CD4-positive, alpha-beta T cell treated with Interleukin-6 at 100 ng/mL for 8 hours (primary cell): ENCODE results near the gene PLEKHH3.
A peak's percentile ranks its signal among the peaks of the same experiment; 100 is the strongest.
"Not testable (repeated sequence)": the region's sequence is repeated elsewhere in the genome, so short reads cannot be mapped to it uniquely, and the experiment has no call there.

Experiments
- DNase-seq: peaks from one replicate; pipeline ENCODE4 v3.0.0-alpha.2; 2020; ENCODE audit warnings: mixed read lengths, low spot score

The PLEKHH3 gene

GRCh38 chr17:42670789-42671657, 5.8 kb downstream of the PLEKHH3 start:
- no peak for DNase-seq

- DNase-seq: peak; percentile 38
Measured at GRCh38 chr17:42669977-42670788, 6.6 kb downstream of the PLEKHH3 start.

- DNase-seq: no peak
Measured at GRCh38 chr17:42669705-42669976, 7.2 kb downstream of the PLEKHH3 start.

- no peak for DNase-seq
Measured at GRCh38 chr17:42667088-42667951, 9.5 kb downstream of the PLEKHH3 start.

- DNase-seq: not testable (repeated sequence)
Measured at GRCh38 chr17:42666126-42666525, 10.7 kb downstream of the PLEKHH3 start.

DNA sequence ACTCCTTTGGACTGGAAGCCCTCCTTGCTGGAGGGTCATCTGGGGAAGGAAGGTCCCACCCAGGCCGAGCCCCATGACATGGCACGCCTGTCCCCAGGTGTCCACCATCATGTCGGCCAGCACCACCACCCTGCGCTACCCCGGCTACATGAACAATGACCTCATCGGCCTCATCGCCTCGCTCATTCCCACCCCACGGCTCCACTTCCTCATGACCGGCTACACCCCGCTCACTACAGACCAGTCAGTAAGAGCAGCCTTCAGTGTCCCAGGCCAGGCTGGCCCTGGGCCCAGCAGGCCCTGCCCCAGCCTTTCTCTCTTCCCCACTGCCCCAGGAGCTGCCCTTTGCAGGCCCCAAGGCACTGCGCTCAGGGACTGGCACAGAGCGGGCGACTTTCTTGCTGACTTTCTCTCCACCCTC, 11.2 kb downstream of the PLEKHH3 start:
- no peak for DNase-seq

DNA sequence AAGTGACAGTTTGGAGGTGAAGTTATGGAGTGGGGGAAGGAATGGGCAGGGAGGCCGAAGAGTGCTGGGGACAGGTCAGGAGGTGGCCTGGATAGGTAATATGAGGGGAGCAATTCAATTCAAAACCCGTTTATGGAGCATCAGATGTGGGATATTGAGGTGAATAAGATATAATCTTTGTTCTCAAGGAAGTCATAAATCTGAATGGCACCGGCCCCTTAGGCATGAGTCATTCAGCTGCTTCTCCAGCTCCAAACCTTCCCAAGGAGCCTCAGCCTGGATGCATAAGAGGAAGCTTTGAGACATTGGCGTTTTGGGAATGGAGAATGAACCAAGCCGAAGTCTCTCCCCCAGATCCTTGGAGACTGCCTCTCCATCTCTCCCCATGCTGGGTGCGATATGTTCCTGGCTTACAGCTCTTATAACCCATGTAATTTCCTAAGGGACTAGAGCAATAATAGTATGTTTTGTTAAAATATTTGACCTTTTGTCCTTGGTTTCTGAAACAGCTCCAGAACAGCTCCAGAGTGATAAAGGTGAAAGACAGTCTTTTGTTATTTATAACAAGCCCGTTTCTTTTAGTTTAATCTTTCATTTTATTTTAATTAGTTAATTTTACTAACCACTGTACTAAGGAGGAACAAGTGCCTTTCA, 16.0 kb downstream of the PLEKHH3 start:
- no peak for DNase-seq

DNA sequence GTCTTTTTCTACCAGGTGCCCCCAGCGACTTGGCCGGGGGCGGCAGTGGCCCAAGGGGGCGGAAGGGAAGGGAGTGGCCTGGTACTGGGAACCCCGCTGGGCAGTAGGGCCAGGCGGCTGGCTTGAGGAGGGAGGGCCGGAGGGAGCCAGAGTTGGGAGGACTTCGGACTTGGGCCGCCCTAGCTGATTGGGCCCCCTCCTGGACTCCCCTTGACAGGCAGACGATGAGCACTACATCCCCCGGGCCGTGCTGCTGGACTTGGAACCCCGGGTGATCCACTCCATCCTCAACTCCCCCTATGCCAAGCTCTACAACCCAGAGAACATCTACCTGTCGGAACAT, 16.9 kb downstream of the PLEKHH3 start:
- DNase-seq: not testable (repeated sequence)

DNA sequence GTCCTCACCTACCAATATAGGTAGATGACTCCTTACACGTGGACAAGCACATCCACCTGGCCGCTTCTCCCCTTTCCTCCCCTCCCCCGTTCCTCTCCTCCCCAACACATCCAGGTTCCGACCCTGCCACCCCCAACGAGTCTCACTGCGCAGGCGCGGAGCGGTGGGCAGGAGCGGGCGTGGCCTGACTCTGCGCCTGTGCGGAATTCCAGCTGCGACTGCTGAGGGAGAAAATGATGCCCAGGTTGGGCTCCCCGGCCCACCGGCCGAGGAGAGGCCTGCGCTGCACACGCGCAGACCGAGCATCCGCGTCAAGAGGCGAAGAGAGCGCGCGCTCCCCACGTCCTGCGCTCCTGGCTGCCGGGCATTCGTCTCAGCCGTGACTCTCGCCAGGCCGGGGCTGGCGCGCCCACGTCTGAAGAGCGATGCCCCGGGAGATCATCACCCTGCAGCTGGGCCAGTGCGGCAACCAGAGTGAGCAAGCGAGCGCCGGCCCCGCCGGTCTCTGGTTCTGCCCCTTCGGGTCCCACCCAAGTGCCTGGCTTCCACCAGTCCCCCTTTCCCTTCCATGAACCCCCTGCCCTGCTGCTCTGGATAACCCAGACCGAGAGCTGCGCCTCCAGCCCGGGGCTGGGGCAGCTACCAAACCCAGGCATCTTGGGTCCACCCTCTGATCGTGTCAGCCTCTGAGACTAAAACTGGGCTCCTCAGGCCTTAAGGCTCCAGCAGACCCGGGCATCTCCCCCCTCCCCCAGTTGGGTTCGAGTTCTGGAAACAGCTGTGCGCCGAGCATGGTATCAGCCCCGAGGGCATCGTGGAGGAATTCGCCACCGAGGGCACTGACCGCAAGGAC, 17.5 kb downstream of the PLEKHH3 start, which contains the start of gene TUBG2:
TUBG2 (plus strand) TSS at position 206 of the 853 bp plus-strand sequence; CDS start at position 426, 220 bp downstream.
- DNase-seq: peak; percentile 75

DNA sequence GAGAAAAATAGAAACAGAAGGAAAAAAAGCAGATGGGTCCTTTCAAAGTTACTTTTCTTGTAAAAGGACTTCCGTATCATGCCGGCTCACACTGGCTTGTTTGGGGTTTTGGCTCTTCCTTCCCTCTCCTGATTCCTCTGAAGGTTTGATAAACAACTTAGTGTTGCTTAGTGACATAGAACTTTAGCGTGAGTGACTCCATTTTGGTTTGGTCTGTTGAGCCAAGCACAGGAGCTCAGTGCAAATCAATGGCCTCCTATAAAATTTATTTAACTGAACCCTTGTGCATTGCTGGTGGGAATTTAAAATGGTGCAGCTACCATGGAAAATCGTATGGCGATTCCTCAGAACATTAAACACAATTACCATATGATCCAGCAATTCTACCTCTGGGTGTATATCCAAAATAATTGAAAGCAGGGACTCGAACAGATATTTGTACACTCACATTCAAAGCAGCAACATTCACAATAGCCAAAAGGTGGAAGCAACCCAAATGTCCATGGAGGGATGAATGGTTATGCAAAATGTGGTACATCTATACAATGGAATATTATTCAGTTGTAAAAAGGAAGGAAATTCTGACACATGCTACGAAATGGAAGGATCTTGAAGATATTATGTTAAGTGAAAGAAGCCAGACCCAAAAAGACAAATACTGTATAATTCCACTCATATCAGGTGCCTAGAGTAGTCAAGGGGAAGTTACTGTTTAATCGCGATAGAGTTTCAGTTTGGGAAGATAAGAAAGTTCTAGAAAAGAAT, 18.8 kb downstream of the PLEKHH3 start:
- no peak for DNase-seq

DNA sequence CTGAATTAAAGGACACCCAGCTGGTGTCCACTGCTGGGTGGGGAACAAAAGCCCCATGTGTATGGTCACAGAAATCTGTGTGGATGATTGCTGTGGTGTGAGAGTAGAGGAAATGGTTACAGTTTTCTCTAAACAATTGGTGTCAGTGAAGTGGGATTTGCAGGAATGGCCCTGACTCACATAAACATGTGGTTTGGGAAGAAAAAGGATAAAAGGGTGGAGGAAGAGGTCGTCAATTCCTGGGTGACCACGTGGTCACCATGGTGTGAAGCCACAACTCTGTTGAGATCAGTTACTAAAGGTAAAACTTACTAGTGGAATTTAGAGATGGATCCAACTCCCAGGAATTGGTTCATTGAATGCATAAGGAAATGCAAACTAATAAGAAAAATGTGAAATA, 21.3 kb downstream of the PLEKHH3 start:
- no peak for DNase-seq

- no peak for DNase-seq
Measured at GRCh38 chr17:42653179-42654124, 23.3 kb downstream of the PLEKHH3 start.

DNA sequence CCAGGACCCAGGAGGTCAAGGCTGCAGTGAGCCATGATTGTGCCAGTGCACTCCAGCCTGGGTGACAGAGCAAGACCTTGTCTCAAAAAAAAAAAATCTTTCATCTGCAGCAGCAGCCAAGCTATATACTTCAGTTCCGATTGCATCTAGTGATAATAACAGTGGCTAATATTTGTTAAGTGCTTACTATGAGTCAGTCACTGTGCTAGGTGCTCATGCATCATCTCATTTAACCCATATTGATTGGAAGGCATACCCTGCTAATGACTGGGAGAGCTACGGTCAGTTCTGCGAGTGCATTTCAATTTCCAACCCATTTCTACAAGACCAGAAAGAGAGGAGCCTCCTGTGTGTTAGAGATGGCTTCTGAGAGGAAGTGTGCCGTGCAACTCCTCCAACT, 25.4 kb downstream of the PLEKHH3 start:
- no peak for DNase-seq

DNA sequence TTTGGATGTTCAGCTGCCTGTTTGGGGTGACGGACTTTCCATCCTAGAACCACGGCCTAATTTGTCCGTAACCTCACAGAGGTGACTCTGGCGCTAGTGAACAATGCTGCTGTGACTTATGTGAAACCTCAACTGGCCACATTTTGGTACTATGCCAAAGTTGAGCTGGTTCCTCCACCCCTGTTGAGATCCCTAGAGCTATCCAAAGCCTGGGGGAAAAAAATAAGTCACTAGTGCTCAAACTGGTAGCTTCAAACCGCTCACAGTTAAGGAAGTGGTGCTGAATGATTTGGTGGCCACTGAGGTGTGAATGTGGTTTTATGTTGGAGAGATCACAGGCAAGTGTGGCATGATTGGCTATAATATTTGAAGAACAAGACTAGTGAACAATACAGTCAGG, 29.0 kb downstream of the PLEKHH3 start:
- DNase-seq: no peak

DNA sequence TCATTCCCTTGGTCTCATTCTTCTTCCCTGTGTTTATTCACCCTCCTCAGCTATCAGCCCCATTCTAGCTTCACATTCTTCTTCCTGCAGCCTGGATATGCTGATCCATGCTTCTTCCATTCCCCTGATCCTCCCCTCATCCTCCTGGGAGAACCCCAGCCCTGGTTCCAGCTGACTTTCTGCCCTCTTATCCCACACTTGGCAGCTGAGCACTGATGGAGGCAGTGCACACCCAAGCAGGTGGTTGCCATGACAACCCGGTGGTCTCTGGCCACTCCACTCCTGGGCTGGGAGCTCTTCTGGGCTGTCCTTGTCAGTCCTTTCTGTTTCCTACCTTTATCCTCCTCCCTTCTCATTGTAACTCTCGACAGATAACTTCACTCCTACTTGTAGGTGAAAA, 34.5 kb downstream of the PLEKHH3 start:
- no peak for DNase-seq

- no peak for DNase-seq
Measured at GRCh38 chr17:42640121-42640520, 36.7 kb downstream of the PLEKHH3 start.

DNA sequence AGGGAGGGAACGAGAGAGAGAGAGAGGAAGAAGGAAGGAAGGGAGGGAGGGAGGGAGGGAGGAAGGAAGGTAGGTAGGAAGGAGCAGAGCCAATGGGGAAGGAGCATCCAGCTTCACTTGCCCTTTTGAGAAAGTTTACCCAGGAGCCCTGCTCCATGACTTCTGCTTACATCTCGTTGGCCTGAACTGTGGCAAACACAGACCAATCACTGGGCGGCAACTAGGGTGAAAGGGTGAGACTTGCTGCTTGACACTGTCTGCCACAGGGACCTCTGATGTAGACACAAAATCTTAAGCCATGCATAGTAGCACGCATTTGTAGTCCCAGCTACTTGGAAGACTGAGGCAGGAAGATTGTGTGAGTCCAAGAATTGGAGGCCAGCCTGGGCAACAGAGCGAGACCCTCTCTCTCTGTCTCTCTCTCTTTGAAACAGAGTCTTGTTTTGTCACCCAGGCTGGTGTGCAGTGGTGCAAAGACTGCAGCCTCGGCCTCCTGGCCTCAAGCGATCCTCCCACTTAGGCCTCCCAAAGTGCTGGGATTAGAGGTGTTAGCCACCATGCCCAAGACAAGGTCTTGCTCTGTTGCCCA, 37.2 kb downstream of the PLEKHH3 start:
- no peak for DNase-seq

DNA sequence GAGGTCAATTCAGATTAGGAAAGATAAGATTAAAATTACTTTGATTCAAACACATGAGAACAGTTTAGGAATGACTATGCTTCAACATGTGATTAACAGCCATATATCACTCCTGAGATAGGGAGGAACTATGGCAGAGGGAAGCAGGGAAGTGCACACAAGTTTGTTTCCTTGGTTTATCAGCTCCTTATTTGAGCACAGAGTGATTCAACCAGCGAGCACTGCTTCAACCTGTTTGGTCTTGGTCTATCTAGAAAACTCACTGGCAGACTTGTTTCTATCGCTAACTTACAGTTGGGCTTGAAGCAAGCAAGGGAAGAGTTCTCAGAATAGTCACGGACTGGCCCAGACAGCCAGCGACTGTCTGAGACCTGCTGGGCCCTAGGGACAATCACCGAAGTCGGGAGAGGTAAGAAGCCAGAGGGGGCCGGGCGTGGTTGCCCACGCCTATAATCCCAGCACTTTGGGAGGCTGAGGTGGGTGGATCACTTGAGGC, 43.8 kb downstream of the PLEKHH3 start:
- no peak for DNase-seq
